SU-DHL-6 (cell line): Measurements from ENCODE around the gene GOLGA7B.

Experiments used
- H2AFZ ChIP-seq: fragments of 200-600 bp; sonication (generic); 2 replicates; pipeline ENCODE4 v1.6.1; 2014; ENCODE audit warnings: low read depth, mild to moderate bottlenecking, moderate library complexity, mixed read lengths, antibody characterized with exemption, low read length; ENCODE audit not compliant: severe bottlenecking
- H3F3A ChIP-seq: fragments of 200-600 bp; shearing (Covaris generic); 2 replicates; pipeline ENCODE4 v1.6.0; 2016; ENCODE audit warnings: antibody characterized with exemption, mild to moderate bottlenecking; ENCODE audit not compliant: insufficient read depth
- H3K27ac ChIP-seq: fragments of 200-600 bp; sonication (generic); 2 replicates; pipeline ENCODE4 v1.5.1; 2016; ENCODE audit warnings: low read depth, mild to moderate bottlenecking, low read length, moderate library complexity, mixed read lengths
- H3K27me3 ChIP-seq: fragments of 200-600 bp; sonication (generic), shearing (Covaris generic); 2 replicates; pipeline ENCODE4 v1.6.0; 2014; ENCODE audit warnings: mild to moderate bottlenecking, low read length
- H3K36me3 ChIP-seq: fragments of 200-600 bp; sonication (generic); 2 replicates; pipeline ENCODE4 v1.6.1; 2014; ENCODE audit warnings: mild to moderate bottlenecking, low read length, mixed read lengths
- H3K4me2 ChIP-seq: fragments of 300-600, 200-600 bp; shearing (Covaris generic), sonication (generic); 2 replicates; pipeline ENCODE4 v1.6.0; 2014; ENCODE audit warnings: low read length, low read depth, mild to moderate bottlenecking; ENCODE audit not compliant: poor library complexity, severe bottlenecking
- H3K4me3 ChIP-seq: fragments of 200-600 bp; sonication (generic); 2 replicates; pipeline ENCODE4 v1.5.1; 2014; ENCODE audit warnings: antibody characterized with exemption, low read length, mild to moderate bottlenecking, mixed read lengths; ENCODE audit not compliant: insufficient read depth, poor library complexity, severe bottlenecking
- H3K79me2 ChIP-seq: fragments of 200-600 bp; sonication (generic); 2 replicates; pipeline ENCODE4 v1.6.1; 2014; ENCODE audit warnings: mild to moderate bottlenecking, low read length, moderate library complexity; ENCODE audit not compliant: insufficient read depth
- H3K9ac ChIP-seq: fragments of 200-600 bp; sonication (generic); 2 replicates; pipeline ENCODE4 v1.7.0; 2014; ENCODE audit warnings: mild to moderate bottlenecking, low read length
- H3K9me2 ChIP-seq: fragments of 200-600 bp; sonication (generic); replicated peaks from 2 replicates; pipeline ENCODE4 v1.6.1; 2014; ENCODE audit warnings: low read length; ENCODE audit not compliant: insufficient read depth
- H3K9me3 ChIP-seq: fragments of 200-600 bp; sonication (generic); 2 replicates; pipeline ENCODE4 v1.6.1; 2014; ENCODE audit warnings: low read length, mixed read lengths; ENCODE audit not compliant: insufficient read depth
- H4K20me1 ChIP-seq: fragments of 200-600 bp; sonication (generic); 2 replicates; pipeline ENCODE4 v1.6.1; 2014; ENCODE audit warnings: low read depth, mild to moderate bottlenecking, antibody characterized with exemption, low read length, moderate library complexity, mixed read lengths
- EZH2phosphoT487 ChIP-seq: fragments of 200-600 bp; sonication (generic), shearing (Covaris generic); conservative IDR thresholded peaks from 2 replicates; pipeline ENCODE4 v1.6.1; 2018; ENCODE audit warnings: mild to moderate bottlenecking, antibody characterized with exemption, low read length, moderate library complexity, mixed read lengths
- TF ChIP-seq, protein P1 (sequence below): fragments of 200-600 bp; sonication (generic); IDR thresholded peaks from one replicate; pipeline ENCODE4 v1.5.1; 2017; ENCODE audit warnings: antibody characterized with exemption, mild to moderate bottlenecking, low read length, moderate library complexity; ENCODE audit not compliant: insufficient read depth, poor library complexity, severe bottlenecking

GOLGA7B gene

DNA sequence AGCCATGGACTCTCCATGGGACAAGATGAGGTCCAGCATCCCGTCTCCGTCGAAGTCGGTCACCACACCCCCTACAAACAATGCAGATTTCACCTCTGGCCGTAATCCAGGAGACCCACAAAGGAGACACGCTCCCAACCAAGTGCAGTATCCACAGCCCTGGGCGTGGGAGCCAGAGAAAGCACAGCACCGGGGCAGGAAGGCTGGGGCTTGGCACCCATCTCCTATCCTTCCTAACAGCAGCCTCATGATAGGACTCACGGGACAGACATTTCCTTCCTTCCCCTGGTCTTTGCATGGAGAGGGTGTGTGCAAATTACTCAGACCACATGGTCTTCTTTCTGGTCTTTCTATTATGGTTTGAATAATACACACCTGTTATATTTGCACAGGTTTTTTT lies 46.3 kb downstream of the GOLGA7B start:
- Histone ChIP-seq H3K9ac (no peak overlapping the region), H4K20me1 (no peaks in the 10 kb centered on the region), H3K4me3 (no peak overlapping the region), H3K27ac (no peak overlapping the region), H3K36me3 (no peaks in the 10 kb centered on the region), H3K4me2 (no peak overlapping the region), H3K79me2 (no peaks in the 10 kb centered on the region), H3F3A (no peaks in the 10 kb centered on the region), H3K9me3 (no peaks in the 10 kb centered on the region), H3K27me3 (0 out of 2 replicates have a peak, but pooled peaks cover 3% of the 10 kb centered on the region), H3K9me2 (no peaks in the 10 kb centered on the region), H2AFZ (no peak overlapping the region)
- TF ChIP-seq, protein P1, sequence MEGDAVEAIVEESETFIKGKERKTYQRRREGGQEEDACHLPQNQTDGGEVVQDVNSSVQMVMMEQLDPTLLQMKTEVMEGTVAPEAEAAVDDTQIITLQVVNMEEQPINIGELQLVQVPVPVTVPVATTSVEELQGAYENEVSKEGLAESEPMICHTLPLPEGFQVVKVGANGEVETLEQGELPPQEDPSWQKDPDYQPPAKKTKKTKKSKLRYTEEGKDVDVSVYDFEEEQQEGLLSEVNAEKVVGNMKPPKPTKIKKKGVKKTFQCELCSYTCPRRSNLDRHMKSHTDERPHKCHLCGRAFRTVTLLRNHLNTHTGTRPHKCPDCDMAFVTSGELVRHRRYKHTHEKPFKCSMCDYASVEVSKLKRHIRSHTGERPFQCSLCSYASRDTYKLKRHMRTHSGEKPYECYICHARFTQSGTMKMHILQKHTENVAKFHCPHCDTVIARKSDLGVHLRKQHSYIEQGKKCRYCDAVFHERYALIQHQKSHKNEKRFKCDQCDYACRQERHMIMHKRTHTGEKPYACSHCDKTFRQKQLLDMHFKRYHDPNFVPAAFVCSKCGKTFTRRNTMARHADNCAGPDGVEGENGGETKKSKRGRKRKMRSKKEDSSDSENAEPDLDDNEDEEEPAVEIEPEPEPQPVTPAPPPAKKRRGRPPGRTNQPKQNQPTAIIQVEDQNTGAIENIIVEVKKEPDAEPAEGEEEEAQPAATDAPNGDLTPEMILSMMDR, result no peak
- TF ChIP-seq EZH2phosphoT487, result no peak

- Histone ChIP-seq H3K9ac (no peak overlapping the region), H3K9me2 (no peaks in the 10 kb centered on the region), H2AFZ (no peak overlapping the region), H3K79me2 (no peaks in the 10 kb centered on the region), H3F3A (no peaks in the 10 kb centered on the region), H3K4me3 (no peak overlapping the region), H3K4me2 (no peak overlapping the region), H3K36me3 (no peaks in the 10 kb centered on the region), H4K20me1 (no peaks in the 10 kb centered on the region), H3K9me3 (no peaks in the 10 kb centered on the region), H3K27me3 (0 out of 2 replicates have a peak, but pooled peaks cover 3% of the 10 kb centered on the region), H3K27ac (no peak overlapping the region)
- TF ChIP-seq, protein P1, result no peak
- TF ChIP-seq EZH2phosphoT487, result no peak
Measured at GRCh38 chr10:97896756-97897358, 47.2 kb downstream of the GOLGA7B start.

- Histone ChIP-seq H3K9me2 (no peaks in the 10 kb centered on the region), H2AFZ (no peak overlapping the region), H3K9me3 (no peaks in the 10 kb centered on the region), H3K4me2 (no peak overlapping the region), H3K36me3 (no peaks in the 10 kb centered on the region), H3K27ac (no peak overlapping the region), H4K20me1 (no peaks in the 10 kb centered on the region), H3K9ac (no peak overlapping the region), H3F3A (no peaks in the 10 kb centered on the region), H3K27me3 (0 out of 2 replicates have a peak, but pooled peaks cover 3% of the 10 kb centered on the region), H3K4me3 (no peak overlapping the region), H3K79me2 (no peaks in the 10 kb centered on the region)
- no peak for TF ChIP-seq EZH2phosphoT487
- TF ChIP-seq, protein P1, result no peak
Measured at GRCh38 chr10:97898429-97898828, 48.8 kb downstream of the GOLGA7B start.
